Astrocyte of the cerebellum (primary cell): Measurements from ENCODE around the gene RORB.

Experiments used
- DNase-seq: peaks from one replicate; pipeline ENCODE4 v3.0.0-alpha.2; 2011; ENCODE audit warnings: low read depth
- H3K4me3 ChIP-seq: 2 replicates; pipeline ENCODE4 v1.5.1; 2011; ENCODE audit warnings: mild to moderate bottlenecking, low read depth, low read length, moderate library complexity
- in situ Hi-C: cut with HindIII; loops from 2 replicates; pipeline ENCODE4 v1.10.0; 2017; ENCODE audit warnings: low sequenced_read_pairs
- TF ChIP-seq, protein P1 (sequence below): IDR thresholded peaks from 2 replicates; pipeline ENCODE4 v1.5.1; 2012; ENCODE audit warnings: low read length, low read depth, moderate library complexity, mild to moderate bottlenecking; ENCODE audit errors: missing control alignments

The RORB gene

DNA sequence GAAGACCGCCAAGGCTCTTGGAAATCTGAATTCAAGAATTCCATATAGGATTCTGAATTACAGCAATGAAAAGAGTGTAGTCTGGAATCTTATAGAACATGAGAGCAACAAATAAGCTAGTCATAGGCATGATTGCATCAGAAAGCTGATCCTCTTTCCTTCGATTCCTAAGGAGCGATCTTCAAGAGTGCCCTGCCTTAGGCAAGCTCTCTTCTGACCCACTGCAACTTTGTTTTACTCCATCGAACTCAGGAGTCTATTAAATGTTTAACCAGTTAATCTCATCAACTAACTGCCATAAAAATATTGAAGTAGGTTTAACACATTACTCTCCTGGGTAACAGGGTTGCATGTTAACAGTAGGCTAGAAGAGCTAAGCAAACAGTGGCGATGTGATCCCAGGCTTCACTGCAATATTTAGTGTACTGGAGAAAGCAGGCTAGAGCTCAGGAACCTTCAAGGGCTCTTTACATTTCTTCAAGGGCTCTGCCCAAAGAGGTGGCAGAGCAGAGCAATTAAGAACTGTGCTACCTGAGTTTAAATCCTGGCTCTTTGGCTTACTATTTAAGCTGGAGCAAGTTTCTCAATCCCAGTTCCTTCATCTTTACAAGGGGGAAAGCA, 146.3 kb downstream of the RORB start:
- DNase-seq, result no peak
- in situ Hi-C loops, result no loop called here

DNA sequence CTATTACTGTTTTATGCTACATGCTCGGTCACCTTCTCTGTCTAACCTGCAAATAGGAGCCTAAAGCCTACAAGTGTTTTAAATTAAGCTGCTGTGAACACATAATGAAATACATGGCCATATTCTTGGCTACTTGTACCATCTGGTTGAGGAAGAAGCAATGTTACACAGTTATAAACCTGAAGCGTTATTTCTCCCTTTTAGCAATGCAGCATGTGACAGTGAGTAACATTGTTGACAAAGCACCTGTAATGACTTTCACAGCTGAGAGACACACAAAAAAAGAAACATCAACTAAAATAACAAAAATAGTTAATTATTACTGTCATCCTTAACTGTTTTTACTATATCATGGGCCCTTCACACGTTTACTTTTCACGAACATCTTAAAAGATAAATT, 146.9 kb downstream of the RORB start:
- DNase-seq, result no peak
- in situ Hi-C loops, result no loop called here
- H3K4me3 ChIP-seq, result no peak overlapping the region
- TF ChIP-seq, protein P1, sequence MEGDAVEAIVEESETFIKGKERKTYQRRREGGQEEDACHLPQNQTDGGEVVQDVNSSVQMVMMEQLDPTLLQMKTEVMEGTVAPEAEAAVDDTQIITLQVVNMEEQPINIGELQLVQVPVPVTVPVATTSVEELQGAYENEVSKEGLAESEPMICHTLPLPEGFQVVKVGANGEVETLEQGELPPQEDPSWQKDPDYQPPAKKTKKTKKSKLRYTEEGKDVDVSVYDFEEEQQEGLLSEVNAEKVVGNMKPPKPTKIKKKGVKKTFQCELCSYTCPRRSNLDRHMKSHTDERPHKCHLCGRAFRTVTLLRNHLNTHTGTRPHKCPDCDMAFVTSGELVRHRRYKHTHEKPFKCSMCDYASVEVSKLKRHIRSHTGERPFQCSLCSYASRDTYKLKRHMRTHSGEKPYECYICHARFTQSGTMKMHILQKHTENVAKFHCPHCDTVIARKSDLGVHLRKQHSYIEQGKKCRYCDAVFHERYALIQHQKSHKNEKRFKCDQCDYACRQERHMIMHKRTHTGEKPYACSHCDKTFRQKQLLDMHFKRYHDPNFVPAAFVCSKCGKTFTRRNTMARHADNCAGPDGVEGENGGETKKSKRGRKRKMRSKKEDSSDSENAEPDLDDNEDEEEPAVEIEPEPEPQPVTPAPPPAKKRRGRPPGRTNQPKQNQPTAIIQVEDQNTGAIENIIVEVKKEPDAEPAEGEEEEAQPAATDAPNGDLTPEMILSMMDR, result no peak

More for the DNA sequence above, 146.3 kb downstream of the RORB start:
- H3K4me3 ChIP-seq, result no peak overlapping the region
- TF ChIP-seq, protein P1, result no peak

DNA sequence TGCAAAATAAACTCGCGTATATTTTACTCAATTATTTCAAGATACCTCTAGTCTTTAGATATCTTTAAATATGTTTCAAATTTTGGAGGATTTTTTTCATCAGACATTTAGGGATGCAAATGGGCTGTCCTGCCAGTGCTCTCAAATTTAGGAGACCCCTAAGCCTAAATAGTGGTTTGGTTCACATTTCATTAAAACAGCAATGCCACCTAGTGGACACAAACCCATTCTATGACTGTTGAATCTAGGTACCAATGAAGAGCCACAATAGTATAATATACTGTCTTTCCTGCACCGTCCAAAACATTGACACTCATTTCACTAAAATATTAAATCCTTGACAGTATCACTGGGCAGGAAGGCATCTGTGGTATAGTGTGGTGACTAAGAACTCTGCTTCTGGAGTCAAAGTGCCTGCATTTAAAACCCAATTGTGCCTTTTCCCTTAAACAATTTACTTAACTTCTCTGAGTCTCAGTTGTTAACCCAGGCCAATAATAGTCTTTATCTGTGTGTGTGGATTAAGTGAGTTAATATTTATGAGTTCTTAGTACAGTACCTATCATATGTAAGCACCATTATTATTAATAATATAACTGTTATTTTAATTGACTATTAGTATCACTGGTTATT, 148.0 kb downstream of the RORB start:
- H3K4me3 ChIP-seq, result no peak overlapping the region
- in situ Hi-C loops, result no loop called here
- TF ChIP-seq, protein P1, result peak; percentile 61
- DNase-seq, result no peak

DNA sequence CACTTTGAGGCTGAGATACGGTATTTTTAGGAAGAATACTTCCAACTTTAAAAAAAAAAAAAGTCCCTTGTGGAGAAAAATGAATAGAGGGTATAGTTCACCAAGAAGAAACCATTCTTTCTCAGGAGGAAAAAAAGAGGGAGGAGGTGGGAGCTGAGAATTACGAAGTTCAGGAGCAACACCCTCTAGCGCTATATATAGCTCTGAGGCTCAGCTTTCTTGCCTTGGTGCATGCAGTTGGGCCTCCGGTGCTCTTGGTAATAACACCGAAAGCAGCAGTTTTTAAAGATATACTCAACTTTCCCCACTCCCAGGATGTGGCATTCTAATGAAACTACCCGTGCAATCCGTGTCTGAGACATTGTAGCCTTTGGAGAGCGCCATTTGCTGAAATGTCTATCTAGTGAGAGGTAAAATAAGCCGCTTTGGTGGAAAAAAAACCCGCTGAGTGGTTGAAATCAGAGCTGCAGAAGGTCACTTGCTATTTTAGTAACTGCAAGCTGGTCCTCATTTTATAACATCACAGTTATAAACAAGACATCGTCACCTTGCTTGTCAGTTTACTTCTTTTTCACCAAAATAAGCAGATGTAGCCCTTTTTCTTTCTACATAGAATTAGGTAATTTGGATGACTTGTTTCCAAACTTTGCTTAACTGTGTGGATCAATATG, 156.4 kb downstream of the RORB start:
- no peak overlapping the region for H3K4me3 ChIP-seq
- TF ChIP-seq, protein P1, result no peak
- DNase-seq, result no peak
- in situ Hi-C loops, result no loop called here

DNA sequence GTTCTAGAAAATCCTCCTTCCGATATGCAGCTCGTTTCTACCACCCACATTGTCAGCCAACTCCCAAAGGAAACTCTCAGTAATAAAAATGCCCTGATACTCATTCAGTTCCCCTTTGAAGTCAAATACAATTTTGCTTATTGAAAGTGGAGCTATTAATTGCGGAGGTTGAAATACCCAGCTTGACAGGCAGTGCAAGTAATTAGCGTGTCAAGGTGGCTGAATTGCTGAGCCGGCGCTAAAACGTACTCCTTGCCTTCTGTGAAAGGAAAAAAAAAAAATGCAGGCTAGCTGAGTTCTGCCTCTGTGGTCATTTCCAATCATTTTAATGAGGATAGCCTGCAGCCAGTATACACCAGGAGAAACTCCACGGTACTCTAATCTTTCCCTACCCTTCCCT, 165.5 kb downstream of the RORB start:
- H3K4me3 ChIP-seq, result no peak overlapping the region
- DNase-seq, result no peak
- TF ChIP-seq, protein P1, result no peak
- in situ Hi-C loops, result no loop called here

DNA sequence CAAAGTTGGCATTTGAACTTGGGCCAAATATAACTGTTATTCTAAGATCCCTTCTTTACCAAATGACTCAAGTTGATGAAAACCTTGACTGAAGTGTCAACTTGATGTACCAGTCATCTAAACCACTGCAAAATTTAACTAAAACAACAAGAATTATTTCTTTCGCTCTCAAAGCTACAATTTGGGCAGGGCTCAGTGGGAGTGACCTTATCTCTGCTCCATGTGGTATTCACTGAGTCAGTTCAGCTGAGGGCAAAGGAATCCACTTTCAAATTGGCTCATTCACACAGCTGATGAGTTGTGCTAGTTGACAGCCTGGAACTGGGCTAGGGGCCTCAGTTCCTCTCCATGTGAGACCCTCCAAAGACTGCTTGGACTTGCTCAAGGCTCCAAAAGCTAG, 166.3 kb downstream of the RORB start:
- DNase-seq, result no peak
- no peak overlapping the region for H3K4me3 ChIP-seq
- in situ Hi-C loops, result no loop called here
- TF ChIP-seq, protein P1, result no peak
